Measurements from ENCODE around the gene HECW1. TPM values are rescaled to one million over a fixed set of nuclear protein-coding genes. Genes with fewer than 3 reads are reported as not detected.

The HECW1 gene
- total and polyA plus RNA-seq, 2 of the 13 experiments (the other 11 are each of a cell fraction or from before 2014, with no cell fraction given) = not detected

DNA sequence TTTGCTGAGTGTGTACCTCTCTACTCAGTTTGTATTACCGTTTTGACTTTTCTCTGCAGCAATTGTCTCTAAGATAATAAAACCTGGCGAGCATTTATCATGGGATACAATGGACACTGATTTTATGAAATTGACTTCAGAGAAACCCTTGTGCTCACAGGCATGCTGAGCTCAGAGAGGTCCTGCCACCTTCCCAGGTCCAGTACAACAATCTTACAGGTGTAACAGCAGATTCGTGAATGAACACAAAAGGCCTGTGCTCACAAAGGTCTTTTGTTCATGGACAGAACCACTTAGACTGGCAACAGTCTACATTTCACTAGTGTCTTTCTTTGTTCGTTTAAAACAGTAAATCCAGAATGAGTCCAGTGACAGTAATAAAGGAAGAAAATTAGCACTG lies 43.2 kb downstream of the HECW1 start:
- no peak overlapping the region for H3K9ac ChIP-seq (ENCODE audit: insufficient read depth, low read depth, low read length)
- no peak for FAIRE-seq
- ChIA-PET POLR2A (no interaction called here), CTCF (ENCODE audit: low intra/inter-chr PET ratio, low total read pairs) (no interaction called here)
- no peaks in the 10 kb centered on the region for H4K20me1 ChIP-seq (ENCODE audit: insufficient read depth, low read length)
- H3K4me2 ChIP-seq (ENCODE audit: low read depth, low read length) = no peak overlapping the region
- no peaks in the 10 kb centered on the region for H3K4me1 ChIP-seq (ENCODE audit: insufficient read depth, low read length)
- in situ Hi-C loops (cut with HindIII; ENCODE audit: extremely low pct_ligation_motif_present, low pct_unique_long_range_greater_than_20kb) (no loop called here), intact Hi-C loops (cut with micrococcal nuclease; ENCODE audit: unreplicated experiment) (no loop called here)
- under 1% methylated on average over 4 of the region's 4 CpGs for WGBS (ENCODE audit: low lambda C conversion rate)
- no peaks in the 10 kb centered on the region for H3K79me2 ChIP-seq (ENCODE audit: insufficient read depth, low read length)
- H3K36me3 ChIP-seq (replicated peaks in 1 of 2; ENCODE audit: control insufficient read depth in 1 of 2, insufficient read depth in 2 of 2, low read length in 2 of 2) = no peaks in the 10 kb centered on the region
- H3K4me3 ChIP-seq (replicated peaks in 1 of 3; ENCODE audit: insufficient read depth in 1 of 3, low read depth in 2 of 3, low read length in 3 of 3) = no peak overlapping the region
- H2AFZ ChIP-seq (ENCODE audit: low read length) = no peak overlapping the region
- no peak for ATAC-seq
- no peaks in the 10 kb centered on the region for H3K27me3 ChIP-seq (ENCODE audit: control insufficient read depth in 1 of 2, insufficient read depth in 2 of 2, low read length in 2 of 2)
- no peak for DNase-seq (ENCODE audit: low spot score)
- BruUV-seq (replicated peaks) = no TSS peak
- no peaks in the 10 kb centered on the region for H3K9me3 ChIP-seq (ENCODE audit: low read length)
- no peak overlapping the region for H3K27ac ChIP-seq (ENCODE audit: extremely low read length, insufficient read depth, low read length)
- TF ChIP-seq ZNF446 (CRISPR knock-in tag; IDR thresholded peaks at IDR 0.05) (no peak), ZC3H4 (CRISPR knock-in tag; IDR thresholded peaks at IDR 0.05; ENCODE audit: borderline replicate concordance) (no peak), ZNF143 (CRISPR knock-in tag; IDR thresholded peaks at IDR 0.05) (no peak), MYC (CRISPR knock-in tag; IDR thresholded peaks at IDR 0.05; ENCODE audit: borderline replicate concordance) (no peak), ZNF225 (CRISPR knock-in tag; IDR thresholded peaks at IDR 0.05) (no peak), SP4 (CRISPR knock-in tag; IDR thresholded peaks at IDR 0.05) (no peak), ZNF775 (CRISPR knock-in tag; IDR thresholded peaks at IDR 0.05; ENCODE audit: borderline replicate concordance) (no peak), ZBTB1 (CRISPR knock-in tag; IDR thresholded peaks at IDR 0.05; ENCODE audit: borderline replicate concordance) (no peak), DNMT1 (CRISPR knock-in tag; IDR thresholded peaks at IDR 0.05) (no peak), ZNF441 (CRISPR knock-in tag; IDR thresholded peaks at IDR 0.05; ENCODE audit: borderline replicate concordance) (no peak), ZNF34 (CRISPR knock-in tag; IDR thresholded peaks at IDR 0.05; ENCODE audit: borderline replicate concordance) (no peak), ZNF3 (CRISPR knock-in tag; IDR thresholded peaks at IDR 0.05) (no peak), ZNF773 (CRISPR knock-in tag; IDR thresholded peaks at IDR 0.05; ENCODE audit: borderline replicate concordance) (no peak), ZSCAN20 (CRISPR knock-in tag; IDR thresholded peaks at IDR 0.05; ENCODE audit: borderline replicate concordance) (no peak), NONO (IDR thresholded peaks at IDR 0.05) (no peak), NONO (CRISPR knock-in tag; conservative IDR thresholded peaks at IDR 0.05) (no peak), BRCA1 (CRISPR knock-in tag; IDR thresholded peaks at IDR 0.05) (no peak)
- TF ChIP-seq, protein P1, sequence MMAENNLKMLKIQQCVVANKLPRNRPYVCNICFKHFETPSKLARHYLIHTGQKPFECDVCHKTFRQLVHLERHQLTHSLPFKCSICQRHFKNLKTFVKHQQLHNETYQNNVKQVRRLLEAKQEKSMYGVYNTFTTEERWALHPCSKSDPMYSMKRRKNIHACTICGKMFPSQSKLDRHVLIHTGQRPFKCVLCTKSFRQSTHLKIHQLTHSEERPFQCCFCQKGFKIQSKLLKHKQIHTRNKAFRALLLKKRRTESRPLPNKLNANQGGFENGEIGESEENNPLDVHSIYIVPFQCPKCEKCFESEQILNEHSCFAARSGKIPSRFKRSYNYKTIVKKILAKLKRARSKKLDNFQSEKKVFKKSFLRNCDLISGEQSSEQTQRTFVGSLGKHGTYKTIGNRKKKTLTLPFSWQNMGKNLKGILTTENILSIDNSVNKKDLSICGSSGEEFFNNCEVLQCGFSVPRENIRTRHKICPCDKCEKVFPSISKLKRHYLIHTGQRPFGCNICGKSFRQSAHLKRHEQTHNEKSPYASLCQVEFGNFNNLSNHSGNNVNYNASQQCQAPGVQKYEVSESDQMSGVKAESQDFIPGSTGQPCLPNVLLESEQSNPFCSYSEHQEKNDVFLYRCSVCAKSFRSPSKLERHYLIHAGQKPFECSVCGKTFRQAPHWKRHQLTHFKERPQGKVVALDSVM (CRISPR knock-in tag; IDR thresholded peaks at IDR 0.05) = no peak

Measured in HepG2 (cell line).